ENCODE data around the gene HOXD10.

HOXD10 gene

GRCh38 chr2:176123411-176124109, 7.0 kb downstream of the HOXD10 start:
- DNase-seq = no peak

- no peak for DNase-seq
These were observed 7.8 kb downstream of the HOXD10 start for GRCh38 chr2:176124110-176124946.

GRCh38 chr2:176124947-176125771, 8.6 kb downstream of the HOXD10 start:
- no peak for DNase-seq

- no peak for DNase-seq
These were observed 9.1 kb downstream of the HOXD10 start for GRCh38 chr2:176125772-176126054.

- peak; percentile 67 for DNase-seq
These were observed 10.6 kb downstream of the HOXD10 start for GRCh38 chr2:176126929-176127773.

GRCh38 chr2:176127774-176128072, 11.1 kb downstream of the HOXD10 start:
- DNase-seq = no peak

GRCh38 chr2:176128172-176128981, 11.8 kb downstream of the HOXD10 start:
- DNase-seq = no peak

GRCh38 chr2:176128982-176129796, 12.6 kb downstream of the HOXD10 start, which contains the start of gene HOXD8:
Gene HOXD8, plus strand, starts transcription at chr2:176129705. Its CDS starts 662 bp downstream, at chr2:176130367.
- no peak for DNase-seq

- DNase-seq = no peak
These were observed 13.2 kb downstream of the HOXD10 start for GRCh38 chr2:176129813-176130146.

- DNase-seq = no peak
These were observed 13.8 kb downstream of the HOXD10 start for GRCh38 chr2:176130147-176130956.

GRCh38 chr2:176130957-176131847, 14.6 kb downstream of the HOXD10 start:
- no peak for DNase-seq

GRCh38 chr2:176131848-176132158, 15.2 kb downstream of the HOXD10 start:
- DNase-seq = no peak

GRCh38 chr2:176132205-176133171, 15.9 kb downstream of the HOXD10 start:
- DNase-seq = peak; percentile 23

GRCh38 chr2:176133389-176133788, 16.8 kb downstream of the HOXD10 start:
- DNase-seq = no peak

- DNase-seq = no peak
These were observed 17.5 kb downstream of the HOXD10 start for GRCh38 chr2:176134035-176134434.

GRCh38 chr2:176135035-176135440, 18.5 kb downstream of the HOXD10 start:
- no peak for DNase-seq

GRCh38 chr2:176136374-176137251, 20.0 kb downstream of the HOXD10 start:
- no peak for DNase-seq
